Measurements from ENCODE around the gene MICU1.
"Not testable (repeated sequence)": the region's sequence is repeated elsewhere in the genome, so short reads cannot be mapped to it uniquely, and the experiment has no call there.

Gene MICU1

GRCh38 chr10:72429931-72430330 is 195.9 kb downstream of the MICU1 start:
- no peak for DNase-seq

GRCh38 chr10:72426986-72427385 is 198.9 kb downstream of the MICU1 start:
- DNase-seq: no peak

DNA sequence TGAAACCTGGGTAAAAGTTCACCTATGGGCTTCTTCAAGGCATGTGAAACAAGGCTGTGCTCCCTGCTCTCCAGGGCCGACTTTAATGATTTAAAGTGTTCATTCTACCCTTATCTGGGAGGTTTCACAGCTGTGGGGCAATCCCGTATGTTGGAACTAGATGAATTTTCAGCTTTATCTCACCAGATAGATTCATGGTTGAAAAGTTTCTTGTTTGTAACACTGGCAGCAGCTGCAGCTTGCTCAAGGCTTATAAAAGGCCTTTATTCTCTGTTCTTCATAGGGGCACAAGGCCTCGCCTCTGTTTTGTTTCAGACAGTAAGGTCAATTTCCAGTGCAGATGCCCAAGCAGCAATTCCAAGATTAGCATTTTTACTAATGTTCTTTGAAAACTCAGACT is 200.7 kb downstream of the MICU1 start:
- no peak for DNase-seq

- no peak for DNase-seq
Measured at GRCh38 chr10:72424561-72424960, 201.3 kb downstream of the MICU1 start.

DNA sequence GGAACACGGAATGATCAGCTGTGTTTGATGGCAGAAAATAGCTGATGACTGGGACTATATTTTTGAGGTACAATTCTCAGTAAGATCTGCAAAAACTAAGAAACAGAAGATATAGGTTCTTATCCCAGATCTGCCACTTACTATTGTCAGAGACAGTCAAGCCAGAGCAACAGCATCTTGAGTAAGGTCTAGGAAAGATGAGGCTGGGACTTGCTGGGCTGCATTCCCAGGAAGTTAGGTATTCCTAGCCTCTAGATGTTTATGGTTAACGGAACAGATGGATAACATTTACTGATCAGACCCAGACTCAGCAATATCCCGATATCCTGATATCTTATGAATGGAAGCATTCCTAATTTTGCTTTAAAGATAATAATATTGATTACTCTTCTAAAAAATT is 202.5 kb downstream of the MICU1 start:
- DNase-seq: no peak

DNA sequence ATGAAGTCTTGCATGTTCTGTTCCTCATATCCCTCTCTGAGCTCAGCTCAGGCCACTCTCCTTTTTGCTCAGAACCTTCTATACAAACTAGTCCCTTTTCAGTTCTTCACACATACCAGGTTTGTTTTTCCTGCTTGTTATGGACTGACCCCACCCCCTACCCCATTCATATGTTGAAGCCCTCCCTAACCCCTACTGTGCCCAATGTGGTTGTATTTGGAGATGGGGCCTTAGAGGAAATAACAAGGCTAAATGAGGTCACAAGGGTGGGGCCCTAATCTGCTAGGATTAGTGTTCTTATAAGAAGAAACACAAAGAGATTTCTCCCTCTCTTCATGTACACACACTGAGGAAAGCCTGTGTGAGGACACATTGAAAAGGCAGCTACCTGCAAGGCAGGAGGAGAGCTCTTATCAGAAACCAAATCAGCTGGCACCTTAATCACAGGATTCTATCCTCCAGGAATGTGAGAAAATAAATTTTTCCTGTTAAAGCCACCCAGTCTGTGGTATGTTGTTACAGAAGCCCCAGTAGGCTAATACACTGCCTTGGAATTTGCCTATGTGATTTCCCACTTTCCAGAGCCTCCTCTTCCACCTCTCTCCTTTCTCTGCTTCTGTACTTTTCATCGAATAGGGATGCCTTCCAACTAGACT is 203.9 kb downstream of the MICU1 start:
- DNase-seq: no peak

GRCh38 chr10:72419241-72419640 is 206.6 kb downstream of the MICU1 start:
- DNase-seq: no peak

DNA sequence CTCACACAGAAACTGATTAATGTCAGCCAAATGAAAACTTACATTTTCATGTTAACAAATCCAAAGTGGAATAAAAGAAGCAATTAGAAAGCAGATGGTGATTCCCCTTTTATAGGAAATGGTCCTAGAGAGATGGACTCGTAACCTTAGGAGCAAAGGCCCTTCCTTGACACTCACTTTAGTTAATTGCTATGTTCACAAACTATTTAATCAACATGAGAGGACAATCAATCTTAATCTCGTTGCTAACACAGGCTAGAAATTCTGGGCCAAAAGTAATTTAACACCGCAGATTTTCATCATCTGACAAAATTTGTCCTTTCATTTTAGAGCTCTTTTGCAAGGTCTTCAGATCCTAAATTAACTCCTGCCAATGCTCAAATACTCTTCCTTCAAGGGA is 207.2 kb downstream of the MICU1 start:
- DNase-seq: no peak

DNA sequence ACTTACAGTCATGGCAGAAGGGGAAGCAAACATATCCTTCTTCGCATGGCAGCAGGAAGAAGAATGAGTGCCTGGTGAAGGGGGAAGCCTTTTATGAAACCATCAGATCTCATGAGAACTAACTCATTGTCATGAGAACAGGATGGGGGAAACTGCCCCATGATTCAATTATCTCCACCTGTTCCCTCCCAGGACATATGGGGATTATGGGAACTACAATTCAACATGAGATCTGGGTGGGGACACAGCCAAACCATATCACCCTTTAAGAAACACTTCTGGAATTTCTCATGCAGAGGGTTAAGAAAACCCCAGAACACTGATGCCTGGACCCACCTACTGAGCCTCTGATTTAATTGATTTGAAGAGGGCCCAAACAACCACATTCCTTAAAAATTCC is 207.9 kb downstream of the MICU1 start:
- peak in 1 of 2 donors; percentile 21 for DNase-seq

DNA sequence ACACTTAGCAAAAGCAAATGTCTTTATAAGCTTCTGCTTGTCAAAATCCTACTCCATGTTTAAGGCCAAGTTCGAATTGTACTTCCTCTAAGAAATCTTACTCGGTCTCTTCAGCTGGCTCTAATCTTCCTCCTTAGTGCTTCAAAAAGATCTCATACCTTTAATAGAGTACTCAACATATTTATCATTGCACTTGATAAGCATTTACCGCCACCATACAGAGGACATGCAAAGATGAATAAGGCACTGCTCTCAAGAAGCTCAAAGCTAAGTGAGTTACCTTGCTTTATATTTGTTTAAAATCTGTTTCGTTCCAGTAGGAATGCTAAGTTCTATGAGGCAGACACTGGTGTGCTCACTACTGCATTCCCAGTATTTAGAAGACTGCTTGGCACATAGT is 209.2 kb downstream of the MICU1 start:
- no peak for DNase-seq

DNA sequence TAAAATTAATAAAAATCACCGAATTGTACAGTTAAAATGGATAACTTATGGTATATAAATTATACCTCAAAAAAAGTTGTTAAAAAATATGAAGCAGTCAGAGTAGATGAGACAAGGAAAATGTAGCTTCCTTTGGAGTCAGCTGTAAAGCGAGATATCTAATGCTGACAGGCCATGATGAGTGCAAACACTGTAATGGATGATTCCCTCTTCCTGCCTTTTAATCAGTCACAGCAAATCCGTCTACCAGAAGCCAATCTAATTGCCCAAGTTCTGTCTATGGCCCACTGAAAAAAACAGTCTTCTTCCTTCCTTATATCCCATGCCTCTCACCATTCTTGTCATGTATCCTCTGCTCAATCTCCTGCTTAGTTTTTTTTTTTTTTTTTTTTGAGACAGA is 211.2 kb downstream of the MICU1 start:
- no peak for DNase-seq

GRCh38 chr10:72409167-72409566 is 216.7 kb downstream of the MICU1 start:
- DNase-seq: no peak

GRCh38 chr10:72407927-72408600 is 217.8 kb downstream of the MICU1 start:
- DNase-seq: no peak

- DNase-seq: no peak
Measured at GRCh38 chr10:72407471-72407870, 218.4 kb downstream of the MICU1 start.

- not testable (repeated sequence) for DNase-seq
Measured at GRCh38 chr10:72395581-72395980, 230.3 kb downstream of the MICU1 start.

DNA sequence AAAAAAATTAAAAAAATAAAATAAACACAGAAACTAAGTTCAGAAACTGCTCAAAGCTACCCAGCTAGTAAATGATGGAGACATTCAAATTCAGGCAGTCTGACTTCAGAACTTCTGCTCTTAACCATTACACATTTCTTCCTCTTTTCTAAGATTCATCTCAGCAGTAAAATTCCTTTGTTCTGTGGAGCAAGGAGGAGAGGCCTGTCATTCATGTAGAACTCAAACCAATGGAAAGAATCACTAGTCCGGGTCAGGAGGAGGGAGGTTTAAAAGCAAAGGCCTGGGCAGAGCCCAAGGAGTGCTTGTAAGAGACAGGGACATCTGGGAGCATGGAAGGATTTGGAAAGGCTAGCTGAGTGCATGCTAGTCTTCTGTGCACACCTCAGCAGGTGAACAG is 233.3 kb downstream of the MICU1 start:
- peak in 1 of 2 donors; percentile 8 for DNase-seq

DNA sequence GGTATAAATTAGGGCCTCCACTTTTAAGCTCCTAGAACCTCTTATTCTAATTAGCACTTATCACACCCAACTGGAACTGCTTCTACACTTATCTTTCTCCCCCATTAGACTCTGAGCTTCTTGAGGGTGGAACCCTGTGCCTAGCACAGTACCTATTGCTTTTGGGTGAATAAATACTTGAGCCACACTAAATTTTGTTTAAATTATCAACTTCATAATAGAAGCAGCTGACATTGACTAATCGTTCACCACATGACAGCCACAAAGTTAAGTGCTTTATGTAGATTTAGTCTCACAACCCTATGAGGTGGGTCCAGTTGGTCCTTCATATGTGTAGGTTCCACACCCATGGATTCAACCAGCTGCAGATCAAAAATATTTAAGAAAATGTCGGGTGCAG is 235.1 kb downstream of the MICU1 start:
- DNase-seq: no peak

GRCh38 chr10:72389716-72390115 is 236.2 kb downstream of the MICU1 start:
- DNase-seq: no peak

DNA sequence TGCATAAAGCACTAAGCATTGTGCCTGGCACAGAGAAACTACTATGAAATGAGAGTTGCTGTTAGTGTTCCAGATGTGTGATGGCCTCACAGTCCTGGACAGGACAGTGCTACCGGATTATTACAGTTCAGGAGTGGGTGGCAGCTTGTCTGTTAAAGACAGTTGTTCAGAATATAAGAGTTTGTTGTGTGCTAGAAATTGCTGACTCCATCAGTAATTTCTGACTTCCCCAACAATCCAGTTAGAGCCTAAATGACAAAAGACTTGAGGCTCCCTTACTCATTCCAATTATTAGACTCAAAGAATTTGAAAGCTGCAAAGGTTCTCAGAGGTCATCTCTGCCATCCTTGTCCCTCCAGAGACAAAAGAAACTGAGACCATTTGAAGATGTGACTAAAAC is 236.9 kb downstream of the MICU1 start:
- no peak for DNase-seq

GRCh38 chr10:72388062-72388461 is 237.8 kb downstream of the MICU1 start:
- no peak for DNase-seq

DNA sequence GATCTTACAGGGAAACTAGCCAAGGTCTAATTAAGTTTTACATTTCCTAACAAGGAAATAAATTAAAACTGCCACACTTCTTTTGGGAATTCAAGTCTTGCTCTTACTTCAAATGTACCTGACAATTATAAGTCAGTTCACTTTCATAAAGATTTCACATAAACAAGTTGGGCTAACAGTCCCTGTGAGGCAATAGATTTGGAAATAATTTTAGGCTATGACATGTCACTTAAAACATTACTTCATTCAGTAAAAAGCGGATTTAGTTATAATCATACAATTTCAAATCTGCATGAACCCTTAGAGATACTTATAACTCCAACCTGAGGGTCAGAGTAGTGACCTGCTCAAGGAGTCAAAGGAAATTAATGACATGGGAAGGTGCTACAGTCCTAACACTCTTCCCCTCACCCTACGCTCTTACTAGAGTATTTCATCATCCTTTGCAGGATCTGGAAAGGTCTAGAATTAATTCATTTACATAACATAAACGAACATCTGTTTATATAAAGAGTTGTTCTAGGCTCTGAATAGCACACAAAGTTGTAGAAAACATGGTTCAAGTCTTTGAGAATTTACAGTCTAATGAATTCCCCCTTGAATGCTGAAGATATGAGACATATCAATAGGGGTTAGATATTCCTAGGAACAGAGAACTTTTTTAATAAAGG is 238.8 kb downstream of the MICU1 start:
- DNase-seq: peak in 1 of 2 donors; percentile 45

DNA sequence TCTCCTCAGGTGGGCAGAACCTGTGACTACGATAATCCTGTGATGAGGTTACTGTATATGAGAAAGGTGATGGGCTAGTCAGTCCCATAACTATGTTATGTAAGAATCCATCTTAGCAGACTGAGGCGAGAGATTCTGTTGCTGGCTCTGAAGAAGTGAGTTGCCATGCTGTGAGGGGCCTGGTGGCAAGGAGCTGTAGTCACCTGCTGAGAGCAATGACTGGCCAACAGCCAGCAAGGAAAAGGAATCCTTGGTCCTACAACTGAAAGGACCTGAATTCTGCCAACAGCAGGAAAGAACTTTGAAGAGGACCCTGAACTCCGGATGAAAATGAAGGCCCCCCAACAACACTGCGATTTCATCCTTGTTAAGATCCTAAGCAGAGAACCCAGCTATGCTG is 240.2 kb downstream of the MICU1 start:
- no peak for DNase-seq

DNA sequence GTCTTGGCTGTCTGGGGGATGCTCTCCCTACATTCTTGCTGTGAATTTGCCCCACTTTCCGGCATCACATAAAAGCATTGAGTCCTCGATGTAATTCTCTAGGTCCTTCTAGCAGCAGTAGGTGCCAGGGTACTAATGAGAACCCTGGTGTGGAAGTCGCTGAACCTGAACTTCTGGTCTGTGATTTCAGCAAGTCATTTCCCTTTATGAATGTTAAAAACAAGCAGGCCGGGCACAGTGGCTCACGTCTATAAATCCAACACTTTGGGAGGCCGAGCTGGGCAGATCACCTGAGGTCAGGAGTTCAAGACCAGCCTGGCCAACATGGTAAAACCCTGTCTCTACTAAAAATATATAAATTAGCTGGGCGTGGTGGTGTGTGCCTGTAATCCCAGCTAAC is 240.9 kb downstream of the MICU1 start:
- DNase-seq: not testable (repeated sequence)

DNA sequence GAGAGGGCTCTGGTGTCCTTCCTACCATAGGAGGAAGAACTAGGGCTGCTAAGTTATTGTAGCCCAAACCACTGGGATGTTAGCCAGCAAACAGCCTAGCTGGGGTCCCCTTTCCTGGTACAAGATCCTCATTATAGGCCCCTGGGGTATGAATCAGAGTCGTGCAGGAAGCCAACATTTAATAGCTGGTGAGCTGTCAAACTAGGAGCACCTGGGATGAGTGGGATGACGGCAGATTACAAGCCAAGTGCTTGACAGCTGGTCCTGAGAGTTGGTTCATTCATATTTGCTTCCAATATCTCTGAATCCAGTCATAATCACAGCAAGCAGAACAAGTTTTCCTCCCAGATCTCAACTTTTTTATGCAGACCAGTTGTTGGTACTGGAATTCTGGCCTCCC is 246.1 kb downstream of the MICU1 start:
- DNase-seq: no peak

All from inflammatory macrophage treated with lipopolysaccharide for 1 hour (primary cell).